HG03460 (cell line): ENCODE results near the gene EVI5.
"Not testable (repeated sequence)": the region's sequence is repeated elsewhere in the genome, so short reads cannot be mapped to it uniquely, and the experiment has no call there.

Experiments
- ATAC-seq: cut with Tn5 transposase; IDR thresholded peaks from one replicate; pipeline ENCODE4 v1.9.1; 2021; ENCODE audit not compliant: unreplicated experiment

EVI5 gene

DNA sequence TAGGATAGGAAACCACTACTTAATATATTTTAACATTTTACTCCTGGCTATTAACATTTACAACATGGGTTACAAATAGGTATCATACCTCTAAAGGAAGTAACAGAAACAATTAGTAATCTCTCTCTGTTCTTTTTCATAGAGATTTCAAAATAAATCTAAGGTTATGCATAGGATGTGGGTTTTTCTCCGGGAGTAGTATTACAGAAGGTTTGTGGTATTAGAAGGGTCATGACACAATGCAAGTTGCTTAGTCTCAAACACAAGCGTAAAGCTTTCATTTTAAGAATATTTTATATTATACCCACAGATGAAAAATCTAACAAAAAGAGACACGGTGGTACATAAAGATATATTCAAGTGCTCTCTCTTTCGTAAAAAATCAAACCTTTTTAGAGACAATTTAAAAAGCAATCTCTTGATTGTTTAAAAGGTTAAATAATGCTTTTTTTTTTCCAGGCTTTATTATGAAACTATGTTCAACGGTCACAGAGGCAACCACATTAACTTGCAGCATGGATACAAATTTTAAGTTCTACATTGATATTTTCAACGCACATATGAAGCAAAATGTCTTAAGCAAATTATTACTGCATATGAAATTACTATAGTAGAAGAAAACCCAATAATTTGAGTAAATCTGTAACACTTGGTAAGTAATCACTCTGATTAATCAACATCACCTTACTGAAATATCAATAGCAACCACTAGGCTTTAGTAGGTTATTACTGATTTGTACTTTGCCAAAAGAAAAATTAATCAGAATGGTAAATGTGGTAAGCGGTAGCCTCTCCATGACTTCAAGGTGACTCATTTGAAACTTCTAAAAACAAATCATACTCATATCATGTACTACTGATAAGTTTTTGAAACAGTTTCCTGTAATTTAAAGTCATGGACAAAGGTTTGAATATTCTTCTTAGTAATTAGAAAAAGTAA is 200.8 kb downstream of the EVI5 start:
- peak; percentile 76 for ATAC-seq

DNA sequence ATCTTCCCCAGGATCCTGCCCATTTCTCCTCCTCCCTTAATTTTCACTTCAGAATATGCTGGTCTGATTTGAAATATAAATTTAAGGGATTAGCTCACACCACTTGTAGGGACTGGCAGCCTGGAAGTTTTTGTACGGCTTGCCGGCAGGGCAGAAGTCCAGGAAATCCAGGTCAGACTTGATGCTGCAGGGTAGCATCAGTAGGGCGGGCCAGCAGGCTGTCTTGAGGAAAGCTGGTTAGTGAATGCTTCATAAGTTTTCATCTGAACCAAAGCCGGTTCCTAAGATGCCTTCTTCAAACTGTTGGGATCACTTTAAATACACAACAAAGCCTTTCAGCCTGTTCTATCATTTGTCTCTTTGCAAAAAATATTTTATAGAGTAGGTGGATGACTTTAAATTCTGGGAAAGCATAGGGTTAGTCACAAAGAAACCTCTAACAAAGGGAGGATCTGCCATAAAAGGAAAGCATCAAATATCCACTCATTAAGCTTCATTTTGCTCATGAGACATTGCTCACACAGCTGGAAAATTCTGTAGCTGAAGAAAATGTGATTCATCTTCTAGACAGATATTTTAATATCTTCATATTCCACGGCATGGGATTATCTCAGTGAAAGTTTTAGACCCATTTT is 207.5 kb downstream of the EVI5 start:
- no peak for ATAC-seq

DNA sequence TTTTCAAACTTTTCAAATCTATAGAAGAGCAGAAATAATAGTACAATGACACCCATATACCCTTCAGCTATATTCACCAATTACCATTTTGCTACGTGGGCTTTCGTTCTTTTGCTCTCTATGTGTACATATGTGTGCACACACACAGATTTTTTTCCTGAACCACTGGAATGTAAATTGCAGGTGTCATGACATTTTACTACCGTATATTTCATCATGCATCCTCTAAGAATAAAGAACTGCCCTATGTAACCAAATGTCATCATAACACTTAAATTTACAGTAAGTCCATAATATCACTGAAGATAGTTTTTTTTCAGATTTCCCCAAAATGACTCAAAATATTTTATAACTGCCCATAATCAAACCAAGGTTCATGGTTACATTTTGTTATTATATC is 209.8 kb downstream of the EVI5 start:
- no peak for ATAC-seq

DNA sequence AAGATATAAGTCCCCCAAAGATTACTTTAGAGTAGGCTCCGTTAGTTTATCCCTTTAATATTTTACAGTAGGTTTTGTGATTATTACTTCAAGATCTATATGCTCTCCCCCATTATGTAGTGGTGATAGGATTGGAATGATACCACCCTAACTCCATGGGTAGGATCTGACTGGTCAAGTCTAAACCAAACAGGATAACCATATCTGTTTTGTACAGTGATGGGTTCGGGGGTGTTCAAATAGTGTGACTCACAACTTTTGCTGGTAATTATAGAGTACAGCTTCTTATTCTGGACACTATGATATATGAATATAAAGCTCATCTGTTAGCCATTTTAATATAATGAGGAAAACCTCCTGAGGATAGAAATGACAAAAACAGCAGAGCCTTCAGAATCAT is 212.4 kb downstream of the EVI5 start:
- no peak for ATAC-seq

DNA sequence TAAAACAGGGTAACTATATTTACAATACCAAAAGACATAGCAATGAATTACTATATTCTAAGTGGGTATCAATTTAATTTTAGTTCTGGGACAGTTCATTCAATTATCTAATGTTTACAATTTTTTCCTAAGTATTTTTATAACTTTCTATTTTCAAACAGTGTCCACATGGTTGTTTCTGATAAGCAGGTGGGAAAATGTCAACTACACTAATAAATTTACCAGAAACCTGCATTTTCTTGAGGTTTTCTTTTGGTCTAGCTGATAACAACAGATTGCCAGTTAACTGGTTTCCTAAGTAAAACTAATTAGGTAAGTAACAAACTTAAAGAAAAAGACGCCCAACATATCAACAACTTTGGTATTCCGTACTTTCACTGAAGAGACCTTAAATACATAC is 213.3 kb downstream of the EVI5 start:
- no peak for ATAC-seq

DNA sequence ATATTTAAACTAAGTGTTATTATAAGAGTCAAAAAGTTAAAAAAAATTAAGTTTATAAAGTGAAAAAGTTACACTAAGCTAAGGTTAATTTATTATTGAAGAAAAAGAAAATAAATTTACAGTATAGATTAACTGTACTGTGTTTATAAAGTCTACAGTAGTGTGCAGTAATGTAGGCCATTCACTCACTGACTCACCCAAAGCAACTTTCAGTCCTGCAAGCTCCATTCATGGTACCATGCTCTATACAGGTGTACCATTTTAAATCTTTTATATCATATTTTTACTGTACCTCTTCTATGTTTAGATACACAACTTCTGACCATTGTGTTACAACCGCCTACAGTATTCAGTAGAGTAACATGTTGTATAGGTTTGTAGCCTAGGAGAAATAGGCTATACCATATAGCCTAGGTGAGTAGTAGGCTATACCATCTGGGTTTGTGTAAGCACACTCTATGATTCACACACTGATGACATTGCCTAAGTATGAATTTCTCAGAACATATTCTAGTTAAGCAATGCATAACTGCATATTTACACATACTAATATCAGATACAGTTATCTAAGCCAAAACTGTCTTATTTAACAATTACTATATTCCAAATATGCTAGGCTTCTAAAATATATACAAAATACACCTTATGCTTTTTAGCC is 217.6 kb downstream of the EVI5 start:
- no peak for ATAC-seq

DNA sequence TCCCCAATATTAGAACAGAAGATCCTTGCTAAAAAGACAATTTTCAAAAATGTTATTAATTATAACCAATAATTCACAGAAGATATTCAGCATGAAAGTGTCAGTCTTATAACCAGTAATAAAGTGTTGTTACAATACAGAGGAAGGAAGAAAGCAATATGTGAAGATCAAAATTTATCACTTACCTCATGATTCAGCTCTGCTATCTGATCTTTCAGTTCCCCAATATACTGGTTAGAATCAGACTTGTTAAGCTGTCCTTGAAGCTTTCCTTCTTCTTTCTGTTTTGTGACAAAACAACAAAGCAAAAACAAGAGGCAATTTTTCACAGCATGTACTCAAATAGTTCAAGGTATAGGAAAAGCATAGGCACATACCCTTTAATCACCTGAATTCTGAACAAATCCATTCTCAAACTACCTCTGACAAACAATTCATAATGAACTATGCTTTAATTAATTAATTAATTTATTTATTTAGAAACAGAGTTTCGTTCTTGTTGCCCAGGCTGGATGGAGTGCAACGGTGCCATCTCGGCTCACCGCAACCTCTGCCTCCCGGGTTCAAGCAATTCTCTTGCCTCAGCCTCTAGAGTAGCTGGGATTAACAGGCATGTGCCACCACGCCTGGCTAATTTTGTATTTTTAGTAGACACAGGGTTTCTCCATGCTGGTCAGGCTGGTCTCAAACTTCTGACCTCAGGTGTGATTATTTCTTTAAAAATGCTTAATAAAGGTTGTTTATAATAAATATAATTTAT is 221.3 kb downstream of the EVI5 start:
- ATAC-seq: peak; percentile 94

DNA sequence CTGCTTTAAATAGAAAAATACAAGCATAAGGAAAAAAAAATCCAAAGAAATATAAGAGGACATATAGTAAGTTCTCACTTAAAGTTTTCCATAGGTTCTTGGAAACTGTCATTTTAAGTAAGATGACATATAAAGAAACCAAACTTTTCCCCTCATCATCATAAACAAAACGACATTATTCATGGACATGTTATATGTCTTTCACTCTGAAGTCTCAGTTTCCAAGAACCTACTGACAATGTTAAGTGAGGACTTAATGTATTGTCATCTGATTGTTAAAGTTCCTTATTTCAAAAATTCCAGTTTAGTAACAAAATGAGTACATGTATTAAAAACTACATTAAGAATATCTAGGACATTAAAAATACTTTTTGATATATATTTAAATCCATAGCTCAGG is 228.6 kb downstream of the EVI5 start:
- ATAC-seq: no peak

DNA sequence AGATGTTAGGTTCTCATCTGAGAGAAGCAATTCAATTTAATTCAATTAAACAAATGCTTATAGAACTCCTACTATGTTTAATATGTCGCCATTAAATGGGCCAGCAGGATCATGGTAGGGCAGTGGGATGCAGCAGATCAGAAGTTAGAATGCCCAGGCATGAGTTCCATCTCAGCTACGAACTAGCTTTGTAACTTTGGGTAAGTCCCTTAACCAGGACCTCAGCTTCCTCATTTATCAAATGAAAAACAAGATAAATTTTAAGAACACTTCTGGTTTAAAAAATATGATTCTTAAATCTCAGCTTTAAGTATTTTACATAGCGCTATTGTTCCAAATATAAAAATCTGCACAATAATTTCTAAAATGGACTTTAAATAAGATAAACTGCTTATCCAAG is 230.7 kb downstream of the EVI5 start:
- ATAC-seq: no peak

DNA sequence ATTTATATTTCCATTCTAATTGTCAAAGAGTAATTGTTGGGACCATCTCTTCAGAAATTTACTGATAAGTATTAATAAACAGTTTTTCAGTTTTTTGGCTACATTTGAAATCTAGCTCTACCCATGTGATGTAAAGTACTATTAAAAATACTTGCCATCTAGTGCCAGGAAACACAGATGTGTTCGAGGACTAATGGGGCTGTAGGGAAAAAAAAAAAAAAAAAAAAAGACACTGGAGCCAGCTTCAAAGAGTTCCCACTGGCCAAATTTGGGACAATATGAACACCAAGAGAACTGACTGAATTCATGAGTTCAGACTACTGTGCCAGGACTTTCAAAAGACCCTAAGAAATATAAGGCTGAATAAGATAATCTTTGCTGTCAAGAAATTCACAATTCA is 233.0 kb downstream of the EVI5 start:
- no peak for ATAC-seq

DNA sequence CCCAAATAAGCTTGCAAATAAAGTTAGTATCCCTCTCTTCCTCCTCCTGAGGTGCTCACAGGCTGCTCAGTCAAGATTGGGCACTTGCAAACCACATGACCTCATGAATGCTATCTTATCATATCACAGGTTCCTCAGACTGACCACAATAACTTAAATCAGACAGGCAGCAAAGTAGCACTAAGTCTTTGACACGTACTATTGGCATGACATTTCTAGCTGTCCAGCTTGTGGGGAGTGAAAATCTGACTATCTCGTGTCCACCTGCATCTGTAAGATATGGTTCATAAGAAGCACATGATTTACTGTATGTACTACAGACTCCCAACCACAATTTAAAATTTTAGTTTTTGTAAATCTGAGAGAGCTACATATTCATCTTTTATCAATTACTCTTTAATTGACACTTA is 240.1 kb downstream of the EVI5 start:
- no peak for ATAC-seq

DNA sequence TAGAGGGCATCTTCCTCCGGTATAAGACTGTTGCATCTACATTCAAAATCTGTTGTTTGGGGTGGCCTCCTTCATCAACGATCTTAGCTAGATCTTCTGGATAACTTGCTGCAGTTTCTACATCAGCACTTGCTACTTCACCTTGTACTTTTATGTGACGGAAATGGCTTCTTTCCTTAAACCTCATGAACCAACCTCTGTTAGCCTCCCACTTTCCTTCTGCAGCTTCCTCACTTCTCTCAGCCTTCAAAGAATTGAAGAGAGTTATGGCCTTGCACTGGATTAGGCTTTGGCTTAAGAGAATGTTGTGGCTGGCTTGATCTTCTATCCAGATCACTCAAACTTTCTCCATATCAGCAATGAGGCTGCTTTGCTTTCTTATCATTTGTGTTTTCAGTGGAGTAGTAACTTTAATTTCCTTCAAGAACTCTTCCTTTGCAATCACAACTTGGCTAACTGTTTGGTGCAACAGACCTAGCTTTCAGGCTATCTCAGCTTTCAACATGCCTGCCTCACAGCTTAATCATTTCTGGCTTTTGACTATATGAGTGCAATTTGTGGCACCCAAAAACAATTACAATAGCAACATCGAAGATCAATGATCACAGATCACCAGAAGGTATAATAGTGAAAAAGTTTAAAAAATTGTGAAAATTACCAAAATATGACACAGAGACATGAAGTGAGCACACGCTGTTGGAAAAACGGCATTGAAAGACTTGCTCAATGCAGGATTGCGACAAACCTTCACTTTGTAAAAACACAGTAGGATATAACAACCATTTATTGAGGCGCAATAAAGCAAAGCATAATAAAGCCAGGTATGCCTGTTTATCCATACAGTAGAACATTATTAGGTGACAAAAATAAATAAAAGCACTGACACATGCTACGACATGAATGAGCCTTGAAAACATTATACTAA is 241.5 kb downstream of the EVI5 start:
- ATAC-seq: no peak

DNA sequence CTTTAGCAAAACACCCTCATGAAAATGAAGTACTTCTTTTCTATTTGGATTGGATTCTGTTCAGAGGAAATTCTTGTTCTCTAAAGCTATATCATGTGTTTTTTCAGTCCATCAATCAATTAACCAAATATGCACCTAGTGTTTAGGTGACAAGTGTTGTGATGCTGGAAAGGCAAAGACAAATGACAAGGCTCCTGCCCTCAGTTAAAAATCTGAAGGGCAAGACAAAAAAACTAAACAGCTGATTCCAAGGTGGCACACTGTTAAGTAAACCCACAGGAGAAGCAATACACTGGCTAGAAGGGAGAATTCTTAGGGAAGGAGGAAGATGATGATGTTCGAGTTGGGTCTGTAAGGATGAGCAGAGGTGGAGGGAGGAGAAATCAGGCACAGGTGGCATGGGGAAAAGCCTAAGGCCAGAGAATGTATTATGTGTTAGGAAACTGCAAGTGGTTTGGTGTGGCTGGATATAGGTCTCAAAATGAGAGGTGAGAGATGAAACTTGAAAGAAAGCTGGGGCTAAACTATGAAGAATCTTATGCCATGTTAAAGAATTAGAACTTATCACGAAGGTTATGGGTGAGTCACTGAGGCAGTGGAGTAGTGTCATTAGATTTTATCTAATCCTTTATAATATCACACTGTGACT is 246.4 kb downstream of the EVI5 start:
- ATAC-seq: peak; percentile 57

DNA sequence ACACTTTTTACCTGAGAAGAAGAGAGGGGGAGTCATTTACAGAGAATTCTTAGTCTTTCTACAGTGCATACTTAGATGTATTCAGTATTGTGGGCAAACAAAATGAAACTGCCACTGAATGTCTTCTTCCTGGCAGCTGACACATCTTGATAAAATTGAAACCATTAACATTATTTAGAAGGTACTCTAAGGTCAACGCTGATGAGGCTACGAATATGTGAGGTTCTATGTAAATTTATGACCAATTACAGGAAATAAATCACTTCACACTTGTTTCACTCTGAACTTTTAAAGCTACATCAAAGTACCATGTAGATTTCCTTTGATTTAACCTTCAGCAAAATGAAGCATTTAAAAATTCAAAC is 246.9 kb downstream of the EVI5 start:
- ATAC-seq: peak; percentile 77

DNA sequence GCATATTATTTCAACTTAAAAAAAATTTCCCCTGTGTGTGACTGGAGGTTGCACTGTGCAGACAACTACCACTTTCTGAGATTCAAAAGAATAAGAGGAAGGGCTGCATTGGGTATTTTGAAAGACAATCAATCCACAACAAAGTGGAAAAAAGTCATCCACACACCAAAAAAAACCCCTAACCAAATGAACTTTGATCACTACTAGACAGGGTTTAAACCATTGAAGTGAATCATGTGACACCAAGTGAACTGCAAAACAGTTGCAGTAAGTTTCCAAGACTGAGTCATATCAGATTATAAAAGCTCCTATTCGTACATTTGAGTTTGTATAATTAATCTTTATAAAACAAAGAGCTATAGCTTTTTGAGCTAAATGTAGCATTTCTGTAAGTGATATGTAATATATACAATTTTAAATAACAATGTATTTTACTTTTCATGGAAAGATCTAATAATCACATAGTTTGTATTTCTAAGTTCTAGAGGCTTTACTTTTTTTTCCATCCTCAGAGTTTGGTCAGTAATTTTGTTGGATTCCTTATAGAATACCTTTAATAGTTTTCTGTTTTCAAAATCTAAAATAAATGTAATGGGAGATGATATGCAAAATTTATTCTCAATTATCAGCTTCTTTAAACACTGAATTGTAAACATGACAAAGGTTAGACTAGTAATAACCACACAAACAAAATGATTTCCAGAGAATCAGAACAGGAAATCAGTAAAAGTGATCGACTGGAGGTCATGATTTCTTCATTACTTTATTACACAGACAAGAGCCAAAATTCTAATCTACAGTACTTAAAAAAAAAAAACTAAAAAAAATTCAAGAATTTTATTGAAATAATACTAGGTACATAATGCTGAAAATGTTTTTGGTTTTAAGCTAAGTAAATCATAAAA is 247.7 kb downstream of the EVI5 start:
- ATAC-seq: peak; percentile 50

DNA sequence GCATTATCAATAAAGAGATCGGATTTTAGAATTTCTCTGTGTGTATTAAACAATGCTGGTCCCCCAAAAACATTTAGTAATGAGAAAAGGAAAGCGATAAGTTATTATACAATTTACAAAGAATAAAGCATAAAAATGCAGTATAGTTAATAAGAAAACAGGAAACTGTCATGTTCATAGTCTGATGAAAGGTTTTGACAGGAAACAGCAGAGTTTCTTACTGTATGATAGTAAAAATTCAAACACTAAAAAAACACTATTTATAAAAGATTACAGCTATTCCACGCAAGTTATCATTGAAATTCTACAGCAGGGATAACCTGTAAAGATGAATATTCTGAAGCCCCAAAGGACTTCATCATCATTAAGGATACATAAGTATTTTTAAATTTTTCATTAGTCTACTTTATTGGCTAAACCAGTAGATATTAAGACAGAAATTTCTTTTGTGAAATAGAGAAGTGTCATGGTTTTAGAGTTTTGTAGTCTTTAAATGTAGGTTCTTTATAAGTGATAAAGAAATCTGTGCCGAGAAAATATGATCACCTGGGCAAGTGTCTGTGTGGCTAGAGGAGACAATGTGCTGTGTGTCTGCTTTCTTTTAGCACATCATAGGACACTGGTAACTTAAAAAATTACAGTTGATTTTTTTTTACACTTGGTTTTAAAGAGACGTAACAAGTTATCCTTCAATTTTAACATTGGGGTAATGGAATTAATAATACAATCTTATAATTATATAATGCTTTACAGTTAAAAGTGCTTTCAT is 248.5 kb downstream of the EVI5 start:
- ATAC-seq: no peak

DNA sequence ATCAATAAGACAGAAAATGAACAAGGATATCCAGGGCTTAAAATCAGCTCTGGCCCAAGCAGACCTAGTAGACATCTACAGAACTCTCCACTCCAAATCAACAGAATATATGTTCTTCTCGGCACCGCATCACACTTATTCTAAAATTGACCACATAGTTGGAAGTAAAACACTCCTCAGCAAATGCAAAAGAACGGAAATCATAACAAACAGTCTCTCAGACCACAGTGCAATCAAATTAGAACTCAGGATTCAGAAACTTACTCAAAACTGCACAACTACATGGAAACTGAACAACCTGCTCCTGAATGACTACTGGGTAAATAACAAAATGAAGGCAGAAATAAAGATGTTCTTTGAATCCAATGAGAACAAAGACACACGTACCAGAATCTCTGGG is 252.5 kb downstream of the EVI5 start:
- ATAC-seq: not testable (repeated sequence)

DNA sequence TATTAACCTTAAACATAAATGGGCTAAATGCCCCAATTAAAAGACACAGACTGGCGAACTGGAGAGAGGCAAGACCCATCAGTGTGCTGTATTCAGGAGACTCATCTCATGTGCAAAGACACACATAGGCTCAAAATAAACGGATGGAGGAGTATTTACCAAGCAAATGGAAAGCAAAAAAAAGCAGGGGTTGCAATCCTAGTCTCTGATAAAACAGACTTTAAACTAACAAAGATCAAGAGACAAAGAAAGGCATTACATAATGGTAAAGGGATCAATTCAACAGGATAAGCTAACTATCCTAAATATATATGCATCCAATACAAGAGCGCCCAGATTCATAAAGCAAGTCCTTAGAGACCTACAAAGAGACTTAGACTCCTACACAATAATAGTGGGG is 253.0 kb downstream of the EVI5 start:
- ATAC-seq: not testable (repeated sequence)
